ENCODE measurements around the gene IL6R.
"Not testable (repeated sequence)": the region's sequence is repeated elsewhere in the genome, so short reads cannot be mapped to it uniquely, and the experiment has no call there.

IL6R gene

DNA sequence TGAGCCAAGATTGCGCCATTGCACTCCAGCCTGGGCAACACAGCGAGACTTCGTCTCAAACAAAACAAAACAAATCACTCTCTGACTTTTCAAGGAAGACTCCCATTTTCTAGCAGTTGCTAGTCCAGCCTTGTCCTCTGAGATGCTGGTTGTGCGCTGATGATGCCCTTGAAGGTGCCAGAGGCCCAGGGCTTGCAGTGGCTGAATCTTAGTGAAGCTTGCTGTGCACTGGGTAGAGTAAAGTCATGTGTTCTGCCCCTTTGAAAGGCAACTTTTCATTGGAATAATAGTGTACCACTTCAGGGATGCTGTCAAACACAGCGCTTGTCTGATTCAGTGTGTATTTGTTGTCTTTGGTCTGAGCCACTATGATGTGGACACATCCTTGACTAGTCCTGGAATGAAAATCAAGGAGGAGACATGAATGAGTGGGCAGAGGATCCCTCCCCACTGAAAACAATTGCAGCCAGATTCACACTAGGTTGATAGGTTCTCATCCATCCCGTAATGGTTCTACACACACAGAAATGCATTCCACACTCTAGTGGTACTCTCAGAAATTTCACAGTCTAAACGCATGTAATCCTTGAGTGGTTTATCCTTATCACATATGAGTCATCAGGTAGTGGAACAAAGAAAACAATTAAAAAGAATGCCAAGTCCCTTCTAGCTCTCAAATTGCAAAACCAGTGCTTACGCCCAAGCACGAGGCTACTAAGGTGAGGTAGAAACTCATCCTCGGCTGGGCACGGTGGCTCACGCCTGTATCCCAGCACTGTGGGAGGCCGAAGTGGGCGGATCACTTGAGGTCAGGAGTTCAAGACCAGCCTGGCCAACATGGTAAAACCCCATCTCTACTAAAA is 79.0 kb downstream of the IL6R start:
- DNase-seq (ENCODE audit: low read depth, low spot score) = no peak

DNA sequence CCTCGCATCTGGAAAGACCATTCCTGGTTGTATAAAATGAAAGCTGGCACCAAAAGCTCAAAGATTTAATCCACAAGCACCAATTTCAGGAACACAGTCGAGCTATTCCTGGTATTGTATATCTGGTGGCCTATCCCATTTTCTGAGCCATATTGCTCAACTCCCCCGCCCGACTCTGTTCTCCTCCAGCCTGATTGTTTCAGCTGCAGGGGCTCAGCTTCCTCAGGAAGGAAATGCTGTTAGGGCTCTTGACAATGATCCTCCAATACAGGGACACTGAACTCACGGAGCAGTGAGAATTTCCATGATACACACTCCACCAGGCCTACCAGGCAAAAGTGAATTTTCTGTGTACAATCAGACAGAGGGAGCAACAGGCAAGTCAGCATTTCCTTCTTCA is 80.0 kb downstream of the IL6R start:
- no peak for DNase-seq (ENCODE audit: low read depth, low spot score)

DNA sequence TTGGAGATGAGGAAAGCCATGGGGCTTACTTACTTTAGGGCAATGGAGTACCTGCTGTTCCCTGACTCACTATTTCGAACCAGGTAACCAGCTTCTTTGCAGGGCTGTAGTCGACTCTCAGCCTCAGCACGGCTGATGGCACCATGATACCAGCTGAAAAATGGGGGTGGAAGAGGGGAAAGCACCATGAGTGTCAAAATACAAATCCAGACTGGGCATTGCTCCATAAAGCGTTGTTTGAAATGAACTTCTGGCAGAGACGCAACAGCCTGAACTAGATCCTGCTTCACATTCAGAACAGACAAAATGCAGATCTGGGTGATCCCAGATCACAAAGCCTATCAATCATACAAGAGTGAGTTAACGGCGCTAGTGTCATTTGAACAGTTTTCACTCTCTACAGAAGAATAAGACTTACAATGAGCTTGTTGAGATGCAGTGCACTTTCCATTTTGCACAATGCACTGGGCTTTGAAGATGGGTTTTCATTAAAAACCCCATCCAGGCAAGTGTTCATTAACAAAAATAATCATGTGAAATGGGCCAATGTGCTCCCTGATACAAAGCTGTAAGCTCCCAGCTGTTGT is 80.9 kb downstream of the IL6R start:
- DNase-seq (ENCODE audit: low read depth, low spot score) = no peak

DNA sequence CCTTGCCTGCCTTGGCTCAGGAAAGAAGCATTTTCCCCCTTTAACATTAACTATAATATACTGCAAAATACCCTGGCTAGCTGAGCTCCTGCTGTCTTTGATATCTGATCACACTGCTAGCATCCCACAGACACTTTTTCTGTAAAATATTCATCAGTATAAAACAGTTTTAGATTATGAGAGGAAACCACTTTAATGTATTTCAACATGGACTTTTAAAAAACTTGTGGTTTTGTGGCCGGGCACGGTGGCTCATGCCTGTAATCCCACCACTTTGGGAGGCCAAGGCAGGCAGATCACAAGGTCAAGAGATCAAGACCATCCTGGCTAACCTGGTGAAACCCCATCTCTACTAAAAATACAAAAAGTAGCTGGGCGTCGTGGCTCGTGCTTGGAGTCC is 81.6 kb downstream of the IL6R start:
- not testable (repeated sequence) for DNase-seq (ENCODE audit: low read depth, low spot score)

DNA sequence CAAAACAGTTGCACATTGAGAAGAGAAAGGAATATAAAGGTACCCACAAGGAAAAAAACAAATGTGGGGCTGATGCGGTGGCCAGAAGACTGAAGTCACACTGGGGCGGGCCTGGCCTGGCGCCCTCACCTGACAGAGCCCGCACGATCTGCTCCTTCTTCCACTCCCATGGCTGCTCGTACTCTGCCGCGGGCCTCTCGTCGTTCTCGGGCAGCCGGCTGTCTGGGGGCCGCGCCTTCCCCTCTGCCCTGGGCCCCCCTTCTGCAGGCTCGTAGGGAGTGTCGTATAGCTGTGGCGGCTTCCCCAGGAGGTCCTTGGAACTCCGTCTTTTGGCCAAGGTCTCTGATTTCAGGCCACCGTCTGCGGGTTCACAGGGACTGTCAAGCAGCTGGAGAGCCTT is 83.8 kb downstream of the IL6R start:
- no peak for DNase-seq (ENCODE audit: low read depth, low spot score)

DNA sequence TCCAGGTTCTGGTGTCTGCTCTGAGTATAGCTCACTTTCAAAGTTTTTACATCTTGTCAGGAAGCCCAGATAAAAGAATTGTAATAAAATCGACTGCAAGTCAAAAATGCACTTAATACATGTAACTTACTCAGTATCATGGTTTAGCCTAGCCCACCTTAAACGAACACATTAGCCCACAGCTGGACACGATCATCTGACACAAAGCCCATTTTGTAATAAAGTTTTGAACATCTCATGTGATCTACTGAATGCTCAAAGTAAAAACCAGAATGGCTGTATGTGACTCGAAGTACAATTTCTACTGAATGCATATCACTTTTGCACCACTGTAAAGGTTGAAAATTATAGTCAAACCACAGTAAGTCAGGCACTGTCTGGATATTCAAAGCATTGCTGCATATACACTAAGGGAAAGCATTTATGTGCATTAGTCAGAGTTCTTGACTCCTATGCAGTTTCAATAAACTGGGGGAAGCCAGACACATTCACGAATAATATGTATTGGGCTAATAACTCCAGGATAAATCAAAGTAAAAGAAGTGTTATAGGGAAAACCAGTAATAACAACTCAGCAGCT is 84.6 kb downstream of the IL6R start:
- DNase-seq (ENCODE audit: low read depth, low spot score) = no peak

- DNase-seq (ENCODE audit: low read depth, low spot score) = no peak
These were observed 85.2 kb downstream of the IL6R start for GRCh38 chr1:154490317-154490716.

- DNase-seq (ENCODE audit: low read depth, low spot score) = no peak
These were observed 87.0 kb downstream of the IL6R start for GRCh38 chr1:154492115-154492514.

DNA sequence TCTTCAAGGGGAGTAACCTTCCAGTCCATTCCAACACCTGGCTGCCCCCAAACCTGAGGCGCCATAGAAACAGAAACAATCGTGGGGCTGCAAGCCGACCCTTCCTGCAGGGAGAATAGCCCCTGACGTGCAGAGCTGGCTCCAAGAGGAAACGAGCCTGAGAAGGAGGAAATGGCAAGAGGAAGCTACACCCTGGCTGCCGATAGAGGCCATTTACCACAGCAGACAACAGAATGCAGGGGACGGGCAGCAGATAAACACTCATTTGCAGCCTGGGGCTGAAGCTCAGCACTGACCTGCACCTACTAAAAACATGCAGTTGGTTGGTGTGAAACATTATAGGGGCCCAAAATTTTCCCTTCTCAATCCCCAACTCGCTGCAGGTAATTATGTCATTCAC is 88.1 kb downstream of the IL6R start:
- no peak for DNase-seq (ENCODE audit: low read depth, low spot score)

- no peak for DNase-seq (ENCODE audit: low read depth, low spot score)
These were observed 90.5 kb downstream of the IL6R start for GRCh38 chr1:154495496-154496273.

GRCh38 chr1:154496383-154496782 is 91.2 kb downstream of the IL6R start:
- DNase-seq (ENCODE audit: low read depth, low spot score) = no peak

- no peak for DNase-seq (ENCODE audit: low read depth, low spot score)
These were observed 92.1 kb downstream of the IL6R start for GRCh38 chr1:154497026-154497806.

GRCh38 chr1:154499446-154499845 is 94.3 kb downstream of the IL6R start:
- no peak for DNase-seq (ENCODE audit: low read depth, low spot score)

DNA sequence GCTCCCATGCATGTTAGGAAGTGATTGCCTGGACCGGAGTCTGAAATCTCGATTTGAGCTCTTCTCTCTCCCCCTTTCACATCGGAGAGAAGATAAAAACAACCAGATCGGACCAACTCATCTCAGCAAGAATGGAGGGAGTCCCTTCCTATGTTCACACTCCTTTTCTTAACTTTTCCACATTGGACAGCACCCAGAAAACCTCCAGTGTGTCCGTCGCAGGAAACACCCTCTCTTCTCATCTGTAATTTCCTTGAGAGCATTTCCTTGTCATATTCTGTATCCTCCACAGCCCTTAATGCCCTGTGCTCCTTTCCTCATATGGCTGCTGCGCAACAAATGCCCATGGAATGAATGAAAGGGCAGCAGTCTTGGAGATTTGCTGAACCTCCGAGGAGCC is 95.4 kb downstream of the IL6R start:
- DNase-seq (ENCODE audit: low read depth, low spot score) = no peak

- DNase-seq (ENCODE audit: low read depth, low spot score) = no peak
These were observed 96.4 kb downstream of the IL6R start for GRCh38 chr1:154501423-154502065.

GRCh38 chr1:154502066-154502743 is 97.1 kb downstream of the IL6R start, which contains the start of the genes SHE and TDRD10:
Gene SHE (minus strand): TSS chr1:154502412. CDS start chr1:154502026, 386 bp downstream.
Gene TDRD10 (plus strand): TSS chr1:154502219. CDS start chr1:154506904, 4,685 bp downstream.
- no peak for DNase-seq (ENCODE audit: low read depth, low spot score)

DNA sequence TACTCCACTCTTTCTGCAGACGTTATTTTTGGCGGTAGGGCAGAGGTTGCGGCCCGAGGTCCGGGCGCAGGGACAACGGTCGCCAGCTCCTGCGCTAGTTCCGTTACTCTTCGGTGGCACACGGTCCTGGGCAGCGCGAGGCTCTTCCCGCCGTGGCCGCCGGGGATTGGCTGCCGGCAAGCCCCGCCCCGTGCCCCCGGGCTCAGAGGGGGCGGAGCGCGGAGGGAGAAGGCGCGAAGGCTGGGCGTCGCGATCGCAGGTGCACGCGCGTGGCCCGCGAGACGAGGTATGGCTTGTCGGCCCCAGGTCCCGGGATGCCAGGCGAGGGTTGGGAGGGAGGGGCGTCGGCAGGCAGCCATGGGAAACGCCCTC is 97.6 kb downstream of the IL6R start:
- no peak for DNase-seq (ENCODE audit: low read depth, low spot score)

DNA sequence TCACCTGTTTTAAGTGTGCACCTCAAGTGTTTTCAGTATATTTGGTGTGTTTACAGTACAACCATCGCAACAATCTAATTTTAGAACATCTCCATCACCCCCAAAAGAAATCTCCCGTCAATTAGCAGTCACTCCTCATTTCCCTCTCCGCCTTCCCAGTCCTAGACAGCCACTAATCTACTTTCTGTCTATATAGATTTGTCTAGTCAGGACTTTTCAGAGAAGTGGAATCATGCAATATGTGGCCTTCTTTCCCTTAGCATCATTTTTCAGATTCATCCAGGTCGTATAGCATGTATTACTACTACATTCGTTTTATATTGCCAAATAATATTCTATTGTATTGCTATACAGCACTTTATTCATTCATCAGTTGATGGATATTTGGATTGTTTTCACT is 98.8 kb downstream of the IL6R start:
- no peak for DNase-seq (ENCODE audit: low read depth, low spot score)

DNA sequence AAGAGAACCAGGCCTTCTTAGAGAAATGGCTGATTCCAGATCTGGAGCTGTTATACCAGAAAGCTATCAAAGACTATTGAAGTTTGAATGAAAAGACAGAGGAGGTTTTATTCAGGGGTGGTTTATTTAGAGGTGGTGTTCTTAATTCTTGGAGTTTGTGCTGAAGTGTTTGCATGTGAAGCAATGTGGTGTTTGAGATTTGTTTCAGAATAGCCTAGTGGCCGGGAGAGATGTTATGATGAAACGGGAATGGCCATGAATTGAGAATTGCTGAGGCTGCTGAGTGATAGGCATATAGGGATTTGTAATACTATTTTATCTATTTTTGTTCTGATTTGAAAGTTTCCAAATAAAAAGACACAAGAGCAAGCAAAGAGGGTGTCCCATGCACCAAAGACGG is 107.6 kb downstream of the IL6R start:
- DNase-seq (ENCODE audit: low read depth, low spot score) = no peak

DNA sequence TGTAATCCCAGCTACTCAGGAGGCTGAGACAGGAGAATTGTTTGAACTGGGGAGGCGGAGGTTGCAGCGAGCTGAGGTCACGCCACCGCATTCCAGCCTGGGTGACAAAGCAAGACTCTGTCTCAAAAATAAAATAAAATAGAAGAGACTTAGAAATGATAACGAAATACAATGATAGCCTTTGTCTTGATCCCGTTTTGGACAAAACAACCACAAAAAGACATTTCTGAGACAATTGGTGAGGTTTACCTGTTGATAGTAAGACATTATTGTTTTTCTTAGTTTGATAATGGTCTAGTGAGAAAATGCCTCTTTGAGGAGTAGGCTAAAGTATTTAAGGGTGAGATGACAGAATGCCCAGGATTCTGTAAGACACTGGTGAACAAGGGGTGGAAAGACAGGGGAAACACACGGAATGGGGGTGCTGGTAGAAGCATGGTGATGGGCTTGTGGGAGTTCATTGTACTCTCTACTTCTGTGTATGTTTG is 109.0 kb downstream of the IL6R start:
- DNase-seq (ENCODE audit: low read depth, low spot score) = no peak
